HEK293 (cell line): Measurements from ENCODE around the gene GGA1.

ENCODE experiments used
- GLI2 ChIP-seq: fragments of 450-650 bp; formaldehyde crosslinking; IDR thresholded peaks from 2 replicates; pipeline ENCODE4; 2017; ENCODE audit warnings: missing biosample characterization, missing genetic modification characterization, low read depth, borderline replicate concordance
- HOXD13 ChIP-seq: sonication (generic); formaldehyde crosslinking; IDR thresholded peaks from 2 replicates; pipeline ENCODE4 v1.8.0; 2022; ENCODE audit warnings: missing genetic modification reagents, borderline replicate concordance
- KLF1 ChIP-seq: fragments of 450-650 bp; formaldehyde crosslinking; IDR thresholded peaks from 2 replicates; pipeline ENCODE4 v1.5.1; 2016; ENCODE audit warnings: missing biosample characterization, missing genetic modification characterization
- KLF16 ChIP-seq: fragments of 450-650 bp; formaldehyde crosslinking; IDR thresholded peaks from 2 replicates; pipeline ENCODE4 v1.5.1; 2017; ENCODE audit warnings: missing biosample characterization, missing genetic modification characterization
- KLF8 ChIP-seq: fragments of 450-650 bp; formaldehyde crosslinking; IDR thresholded peaks from 2 replicates; pipeline ENCODE4 v1.5.1; 2016; ENCODE audit warnings: missing biosample characterization, missing genetic modification characterization
- OVOL3 ChIP-seq: fragments of 450-650 bp; formaldehyde crosslinking; IDR thresholded peaks from 2 replicates; pipeline ENCODE4 v1.5.1; 2016; ENCODE audit warnings: missing biosample characterization, missing genetic modification characterization
- PBX3 ChIP-seq: sonication (generic); formaldehyde crosslinking; IDR thresholded peaks from 2 replicates; pipeline ENCODE4 v1.8.1; 2022; ENCODE audit warnings: mild to moderate bottlenecking, moderate library complexity, missing genetic modification reagents
- RBAK ChIP-seq: fragments of 450-650 bp; formaldehyde crosslinking; IDR thresholded peaks from 2 replicates; pipeline ENCODE4 v1.5.1; 2016; ENCODE audit warnings: missing biosample characterization, missing genetic modification characterization
- REST ChIP-seq: fragments of 450-650 bp; formaldehyde crosslinking; IDR thresholded peaks from 2 replicates; pipeline ENCODE4 v1.5.1; 2016; ENCODE audit warnings: missing biosample characterization, missing genetic modification characterization
- SALL2 ChIP-seq: fragments of 450-650 bp; formaldehyde crosslinking; IDR thresholded peaks from 2 replicates; pipeline ENCODE4 v1.5.0; 2017; ENCODE audit warnings: missing biosample characterization, mild to moderate bottlenecking, missing genetic modification characterization, borderline replicate concordance
- SP2 ChIP-seq: fragments of 450-650 bp; formaldehyde crosslinking; IDR thresholded peaks from 2 replicates; pipeline ENCODE4 v1.5.1; 2016; ENCODE audit warnings: missing biosample characterization, missing genetic modification characterization
- ZBTB21 ChIP-seq: fragments of 450-650 bp; formaldehyde crosslinking; IDR thresholded peaks from 2 replicates; pipeline ENCODE4 v1.5.1; 2017; ENCODE audit warnings: missing biosample characterization, missing genetic modification characterization
- ZEB2 ChIP-seq: fragments of 450-650 bp; formaldehyde crosslinking; IDR thresholded peaks from 2 replicates; pipeline ENCODE4 v1.5.1; 2016; ENCODE audit warnings: missing biosample characterization, missing genetic modification characterization
- ZFP3 ChIP-seq: fragments of 450-650 bp; formaldehyde crosslinking; IDR thresholded peaks from 2 replicates; pipeline ENCODE4 v1.5.1; 2016; ENCODE audit warnings: low read depth, missing biosample characterization, missing genetic modification characterization
- ZFP37 ChIP-seq: fragments of 450-650 bp; formaldehyde crosslinking; IDR thresholded peaks from 2 replicates; pipeline ENCODE4 v1.5.1; 2016; ENCODE audit warnings: missing biosample characterization, missing genetic modification characterization
- ZNF121 ChIP-seq: fragments of 450-650 bp; formaldehyde crosslinking; IDR thresholded peaks from 2 replicates; pipeline ENCODE4 v1.5.1; 2016; ENCODE audit warnings: missing biosample characterization, missing genetic modification characterization
- ZNF132 ChIP-seq: fragments of 450-650 bp; formaldehyde crosslinking; IDR thresholded peaks from 2 replicates; pipeline ENCODE4 v1.5.1; 2017; ENCODE audit warnings: missing biosample characterization, missing genetic modification characterization, borderline replicate concordance
- ZNF19 ChIP-seq: fragments of 450-650 bp; formaldehyde crosslinking; IDR thresholded peaks from 2 replicates; pipeline ENCODE4; 2016; ENCODE audit warnings: missing biosample characterization, missing genetic modification characterization, low read depth
- ZNF202 ChIP-seq: fragments of 450-650 bp; formaldehyde crosslinking; IDR thresholded peaks from 2 replicates; pipeline ENCODE4 v1.5.1; 2016; ENCODE audit warnings: missing biosample characterization, missing genetic modification characterization, borderline replicate concordance
- ZNF223 ChIP-seq: fragments of 450-650 bp; formaldehyde crosslinking; IDR thresholded peaks from 2 replicates; pipeline ENCODE4 v1.5.1; 2016; ENCODE audit warnings: missing biosample characterization, missing genetic modification characterization
- ZNF302 ChIP-seq: fragments of 450-650 bp; formaldehyde crosslinking; IDR thresholded peaks from 2 replicates; pipeline ENCODE4 v1.5.1; 2016; ENCODE audit warnings: missing biosample characterization, missing genetic modification characterization, low read depth
- ZNF350 ChIP-seq: fragments of 450-650 bp; formaldehyde crosslinking; IDR thresholded peaks from 2 replicates; pipeline ENCODE4 v1.5.0; 2017; ENCODE audit warnings: missing biosample characterization, mild to moderate bottlenecking, missing genetic modification characterization
- ZNF362 ChIP-seq: fragments of 450-650 bp; formaldehyde crosslinking; IDR thresholded peaks from 2 replicates; pipeline ENCODE4 v1.5.1; 2016; ENCODE audit warnings: missing biosample characterization, missing genetic modification characterization
- ZNF37A ChIP-seq: fragments of 450-650 bp; IDR thresholded peaks from 2 replicates; pipeline ENCODE4 v1.5.1; 2018; ENCODE audit warnings: missing biosample characterization, missing genetic modification characterization
- ZNF416 ChIP-seq: fragments of 450-650 bp; formaldehyde crosslinking; IDR thresholded peaks from 2 replicates; pipeline ENCODE4 v1.5.1; 2016; ENCODE audit warnings: missing biosample characterization, missing genetic modification characterization
- ZNF513 ChIP-seq: fragments of 450-650 bp; IDR thresholded peaks from 2 replicates; pipeline ENCODE4 v1.5.1; 2018; ENCODE audit warnings: missing biosample characterization, missing genetic modification characterization
- ZNF514 ChIP-seq: fragments of 450-650 bp; formaldehyde crosslinking; IDR thresholded peaks from 2 replicates; pipeline ENCODE4 v1.5.1; 2016; ENCODE audit warnings: missing biosample characterization, missing genetic modification characterization
- ZNF555 ChIP-seq: fragments of 450-650 bp; formaldehyde crosslinking; conservative IDR thresholded peaks from 2 replicates; pipeline ENCODE4 v1.5.1; 2017; ENCODE audit warnings: missing biosample characterization, mild to moderate bottlenecking, missing genetic modification characterization, inconsistent platforms
- ZNF585B ChIP-seq: fragments of 450-650 bp; formaldehyde crosslinking; IDR thresholded peaks from 2 replicates; pipeline ENCODE4 v1.5.1; 2016; ENCODE audit warnings: missing biosample characterization, missing genetic modification characterization
- ZNF596 ChIP-seq: fragments of 450-650 bp; IDR thresholded peaks from 2 replicates; pipeline ENCODE4 v1.5.0; 2018; ENCODE audit warnings: missing biosample characterization, mild to moderate bottlenecking, missing genetic modification characterization, moderate library complexity
- ZNF654 ChIP-seq: fragments of 450-650 bp; formaldehyde crosslinking; IDR thresholded peaks from 2 replicates; pipeline ENCODE4 v1.5.1; 2016; ENCODE audit warnings: low read depth, missing biosample characterization, missing genetic modification characterization
- ZNF670 ChIP-seq: fragments of 450-650 bp; formaldehyde crosslinking; IDR thresholded peaks from 2 replicates; pipeline ENCODE4 v1.5.1; 2016; ENCODE audit warnings: missing biosample characterization, missing genetic modification characterization, low read depth
- ZSCAN18 ChIP-seq: fragments of 450-650 bp; formaldehyde crosslinking; IDR thresholded peaks from 2 replicates; pipeline ENCODE4 v1.5.1; 2016; ENCODE audit warnings: missing biosample characterization, missing genetic modification characterization

Gene GGA1

GRCh38 chr22:37561212-37562048, 47.2 kb upstream of the GGA1 start (continued):
- TF ChIP-seq REST (tag by site-specific recombination) (peak; percentile 87), ZFP3 (no peak), KLF1 (tag by site-specific recombination) (peak; percentile 86), HOXD13 (CRISPR knock-in tag) (no peak; the same call in 1 of the 2 replicates), ZNF302 (tag by site-specific recombination) (no peak), ZNF132 (tag by site-specific recombination) (no peak), KLF8 (peak; percentile 94), OVOL3 (tag by site-specific recombination) (no peak), PBX3 (peak; percentile 64; the same call in 1 of the 2 replicates), ZNF362 (tag by site-specific recombination) (no peak), ZNF514 (tag by site-specific recombination) (no peak), ZNF121 (tag by site-specific recombination) (no peak), ZNF202 (tag by site-specific recombination) (no peak), ZEB2 (tag by site-specific recombination) (peak; percentile 87), ZNF654 (tag by site-specific recombination) (0 out of 2 replicates have a peak, but pooled peaks have one; percentile 8), ZFP37 (tag by site-specific recombination) (0 out of 2 replicates have a peak, but pooled peaks have one; percentile 46), ZNF513 (tag by site-specific recombination) (no peak), ZNF223 (tag by site-specific recombination) (no peak), ZNF585B (no peak), SALL2 (tag by site-specific recombination) (no peak), ZBTB21 (tag by site-specific recombination) (peak; percentile 90), ZNF19 (tag by site-specific recombination) (no peak), ZNF37A (tag by site-specific recombination) (no peak), ZNF555 (no peak), ZSCAN18 (tag by site-specific recombination) (no peak), SP2 (tag by site-specific recombination) (peak; percentile 38), KLF16 (tag by site-specific recombination) (peak; percentile 69), ZNF670 (no peak), GLI2 (tag by site-specific recombination) (no peak; the same call in 1 of the 2 replicates), ZNF596 (tag by site-specific recombination) (no peak), ZNF416 (tag by site-specific recombination) (no peak), RBAK (tag by site-specific recombination) (no peak), ZNF350 (tag by site-specific recombination) (no peak)
